ENCODE data around the gene PGM2. TPM values are rescaled to one million over a fixed set of nuclear protein-coding genes. Genes with fewer than 3 reads are reported as not detected.
"Not testable (repeated sequence)": the region's sequence is repeated elsewhere in the genome, so short reads cannot be mapped to it uniquely, and the experiment has no call there.

The PGM2 gene
- polyA plus RNA-seq (ENCODE audit: insufficient read length in 4 of 4): 10 to 100 TPM; 35.6 to 39.8 (median 37.7) TPM

- peak in 3 of 4 donors; percentile 78 to 81 (median 81) for DNase-seq (ENCODE audit: low read depth in 4 of 4, low spot score in 2 of 4)
Measured at GRCh38 chr4:37826295-37827029, at the start of gene PGM2. Gene PGM2, plus strand, starts transcription at chr4:37826686. Its CDS starts 47 bp downstream, at chr4:37826733.

GRCh38 chr4:37779896-37780295 is 46.6 kb upstream of the PGM2 start:
- no peak for DNase-seq (ENCODE audit: low read depth in 4 of 4, low spot score in 2 of 4)

- no peak for DNase-seq (ENCODE audit: low read depth in 4 of 4, low spot score in 2 of 4)
Measured at GRCh38 chr4:37780444-37781130, 45.9 kb upstream of the PGM2 start.

DNA sequence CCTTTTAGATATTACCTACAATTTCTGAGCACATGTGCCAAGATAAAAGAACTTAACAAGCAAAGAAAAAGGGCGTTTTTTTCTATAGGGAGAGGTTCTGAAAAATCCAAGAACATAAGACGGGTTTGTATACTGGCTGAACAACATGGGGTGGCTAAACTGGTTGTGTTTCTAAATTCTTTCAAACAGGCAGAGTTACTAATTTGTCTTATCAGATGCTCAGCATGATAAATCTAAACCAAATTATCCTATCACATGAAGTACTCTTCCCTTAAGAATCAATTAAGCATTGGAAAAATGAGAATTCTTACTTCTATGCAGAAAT is 45.4 kb upstream of the PGM2 start:
- no peak for DNase-seq (ENCODE audit: low read depth in 4 of 4, low spot score in 2 of 4)

DNA sequence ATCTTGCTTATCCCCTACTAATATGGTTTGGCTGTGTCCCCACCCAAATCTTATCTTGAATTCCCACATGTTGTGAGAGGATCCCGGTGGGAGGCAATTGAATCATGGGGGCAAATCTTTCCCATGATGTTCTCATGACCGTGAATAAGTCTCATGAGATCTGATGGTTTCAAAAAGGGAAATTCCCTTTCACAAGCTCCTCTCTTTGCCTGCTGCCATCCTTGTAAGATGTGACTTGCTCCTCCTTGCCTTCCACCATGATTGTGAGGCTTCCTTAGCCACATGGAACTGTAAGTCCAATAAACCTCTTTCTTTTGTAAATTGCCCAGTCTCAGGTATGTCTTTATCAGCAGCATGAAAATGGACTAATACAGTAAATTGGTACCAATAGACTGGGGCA is 40.2 kb upstream of the PGM2 start:
- not testable (repeated sequence) for DNase-seq (ENCODE audit: low read depth in 4 of 4, low spot score in 2 of 4)

DNA sequence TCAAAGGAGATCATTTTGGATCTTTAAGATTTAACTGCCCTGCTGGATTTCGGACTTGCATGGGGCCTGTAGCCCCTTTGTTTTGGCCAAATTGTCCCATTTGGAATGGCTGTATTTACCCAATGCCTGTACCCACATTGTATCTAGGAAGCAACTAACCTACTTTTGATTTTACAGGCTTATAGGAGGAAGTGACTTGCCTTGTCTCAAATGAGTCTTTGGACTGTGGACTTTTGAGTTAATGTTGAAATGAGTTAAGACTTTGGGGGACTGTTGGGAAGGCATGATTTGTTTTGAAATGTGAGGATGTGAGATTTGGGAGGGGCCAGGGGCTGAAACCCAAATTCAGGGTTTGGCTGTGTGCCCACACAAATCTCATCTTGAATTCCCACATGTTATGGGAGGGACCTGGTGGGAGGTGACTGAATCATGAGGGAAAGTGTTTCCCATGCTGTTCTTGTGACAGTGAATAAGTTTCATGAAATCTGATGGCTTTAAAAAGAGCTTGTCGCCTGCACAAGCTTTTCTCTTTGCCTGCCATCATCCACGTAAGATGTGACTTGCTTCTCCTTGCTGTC is 38.5 kb upstream of the PGM2 start:
- DNase-seq (ENCODE audit: low read depth in 4 of 4, low spot score in 2 of 4): not testable (repeated sequence)

DNA sequence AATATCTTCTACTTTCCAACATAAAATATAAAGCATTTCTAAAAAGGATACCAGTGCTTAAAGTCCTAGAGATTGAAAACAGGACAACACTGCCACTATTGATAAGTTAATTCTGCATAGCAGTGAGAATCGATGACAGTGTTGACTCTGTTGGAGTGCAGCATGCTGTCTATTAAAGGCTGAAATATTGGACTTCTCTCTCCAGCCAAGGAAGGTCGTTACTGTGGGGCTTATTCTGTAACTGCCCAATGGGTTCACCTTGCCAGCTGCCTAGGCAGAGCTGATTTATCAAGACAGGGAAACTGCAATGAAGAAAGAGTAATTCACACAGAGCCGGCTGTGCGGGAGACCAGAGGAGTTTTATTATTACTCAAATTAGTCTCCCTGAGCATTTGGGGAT is 37.7 kb upstream of the PGM2 start:
- no peak for DNase-seq (ENCODE audit: low read depth in 4 of 4, low spot score in 2 of 4)

DNA sequence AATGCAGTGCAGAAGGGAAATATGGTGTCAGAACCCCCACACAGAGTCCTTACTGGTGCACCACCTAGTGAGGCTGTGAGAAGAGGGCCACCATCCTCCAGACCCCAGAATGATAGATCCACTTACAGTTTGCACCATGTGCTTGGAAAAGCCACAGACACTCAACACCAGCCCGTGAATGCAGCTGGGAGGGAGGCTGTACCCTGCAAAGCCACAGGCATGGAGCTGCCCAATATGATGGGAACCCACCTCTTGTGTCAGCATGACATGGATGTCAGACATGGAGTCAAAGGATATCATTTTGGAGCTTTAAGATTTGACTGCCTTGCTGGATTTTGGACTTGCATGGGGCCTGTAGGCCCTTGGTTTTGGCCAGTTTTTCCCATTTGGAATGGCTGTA is 34.2 kb upstream of the PGM2 start:
- no peak for DNase-seq (ENCODE audit: low read depth in 4 of 4, low spot score in 2 of 4)

DNA sequence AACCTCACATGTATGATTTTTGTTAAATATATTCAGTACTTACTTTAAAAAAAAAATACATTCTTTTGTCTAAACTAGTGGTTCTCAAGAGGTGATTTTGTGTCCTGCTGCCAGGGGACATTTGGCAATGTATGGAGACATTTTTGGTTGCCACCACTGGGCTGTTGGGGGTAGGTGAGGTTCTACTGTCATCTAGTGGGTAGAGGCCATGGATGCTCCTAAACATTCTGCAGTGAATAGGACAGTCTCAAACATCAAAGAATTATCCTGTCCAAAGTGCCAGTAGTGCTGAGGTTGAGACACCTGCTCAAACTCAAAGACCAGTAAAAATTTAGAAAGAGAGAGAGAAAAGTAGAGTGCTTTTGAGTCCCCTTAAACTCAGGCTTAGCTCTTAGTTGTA is 32.9 kb upstream of the PGM2 start:
- no peak for DNase-seq (ENCODE audit: low read depth in 4 of 4, low spot score in 2 of 4)

GRCh38 chr4:37794056-37794455 is 32.4 kb upstream of the PGM2 start:
- no peak for DNase-seq (ENCODE audit: low read depth in 4 of 4, low spot score in 2 of 4)

DNA sequence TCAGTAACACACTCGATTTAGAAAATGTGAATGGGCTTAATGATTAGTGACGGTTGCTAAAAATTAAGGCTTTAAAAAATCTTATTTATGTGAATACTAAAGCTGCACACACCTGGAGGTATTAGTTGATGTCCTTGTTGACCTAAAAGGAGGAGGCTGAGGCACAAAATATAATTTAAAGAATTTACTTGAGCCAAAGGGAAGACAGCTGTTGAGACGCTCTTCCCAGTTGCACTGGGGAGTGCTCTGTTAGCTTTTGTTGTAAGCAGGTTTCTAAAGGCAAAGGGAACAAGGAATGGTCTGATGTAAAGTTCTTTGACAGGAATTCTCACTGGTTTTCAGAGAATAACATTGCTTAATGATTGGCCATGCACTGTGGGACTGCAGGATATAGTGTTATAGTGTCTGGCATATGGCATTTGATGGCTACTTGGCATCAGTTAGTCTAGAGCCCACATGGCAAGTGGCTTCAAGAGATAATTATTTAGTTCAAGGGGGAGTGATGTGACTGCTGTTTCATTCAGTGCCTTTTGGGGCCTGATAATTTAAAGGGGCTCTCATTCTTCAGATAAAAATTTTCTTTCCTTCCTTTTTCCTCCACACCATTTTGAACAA is 30.8 kb upstream of the PGM2 start:
- no peak for DNase-seq (ENCODE audit: low read depth in 4 of 4, low spot score in 2 of 4)

DNA sequence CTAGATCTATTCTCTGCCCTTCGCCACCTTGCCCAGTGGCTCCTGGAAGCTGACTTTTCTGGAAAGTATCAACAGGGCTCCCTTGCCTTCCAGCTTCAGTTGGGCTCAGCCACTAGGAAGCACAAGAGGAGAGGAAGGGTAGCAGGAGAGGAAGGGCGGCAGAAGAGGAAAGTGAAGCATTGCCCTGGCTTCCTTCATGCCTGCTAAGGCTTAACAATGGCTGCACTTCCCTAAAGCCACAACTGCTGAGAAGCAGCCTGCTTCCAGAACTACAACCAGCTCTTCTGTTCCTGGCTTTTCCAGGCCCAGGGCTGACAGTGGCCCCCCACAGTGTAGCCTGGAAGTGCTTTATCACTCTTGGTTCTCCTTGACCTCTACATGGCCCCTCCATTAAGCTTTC is 29.1 kb upstream of the PGM2 start:
- no peak for DNase-seq (ENCODE audit: low read depth in 4 of 4, low spot score in 2 of 4)

DNA sequence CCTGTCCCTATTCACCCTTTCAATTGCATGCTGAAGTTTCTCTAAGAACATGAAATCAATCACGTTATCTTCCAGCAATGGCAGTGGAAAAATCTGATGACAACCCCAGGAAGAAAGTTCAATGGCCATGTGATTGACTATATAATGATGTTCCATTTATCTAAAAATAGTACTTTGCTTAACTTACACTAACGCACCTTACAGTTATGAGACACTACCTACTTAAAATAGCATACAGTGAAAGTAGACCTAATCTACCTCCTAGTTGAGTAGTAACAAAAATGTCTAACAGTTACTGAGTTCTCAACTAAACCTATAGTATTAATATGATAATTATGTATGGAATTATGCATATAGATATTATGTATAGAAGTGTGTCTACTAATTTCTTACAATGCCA is 28.6 kb upstream of the PGM2 start:
- no peak for DNase-seq (ENCODE audit: low read depth in 4 of 4, low spot score in 2 of 4)

GRCh38 chr4:37798616-37799015 is 27.9 kb upstream of the PGM2 start:
- DNase-seq (ENCODE audit: low read depth in 4 of 4, low spot score in 2 of 4): no peak

DNA sequence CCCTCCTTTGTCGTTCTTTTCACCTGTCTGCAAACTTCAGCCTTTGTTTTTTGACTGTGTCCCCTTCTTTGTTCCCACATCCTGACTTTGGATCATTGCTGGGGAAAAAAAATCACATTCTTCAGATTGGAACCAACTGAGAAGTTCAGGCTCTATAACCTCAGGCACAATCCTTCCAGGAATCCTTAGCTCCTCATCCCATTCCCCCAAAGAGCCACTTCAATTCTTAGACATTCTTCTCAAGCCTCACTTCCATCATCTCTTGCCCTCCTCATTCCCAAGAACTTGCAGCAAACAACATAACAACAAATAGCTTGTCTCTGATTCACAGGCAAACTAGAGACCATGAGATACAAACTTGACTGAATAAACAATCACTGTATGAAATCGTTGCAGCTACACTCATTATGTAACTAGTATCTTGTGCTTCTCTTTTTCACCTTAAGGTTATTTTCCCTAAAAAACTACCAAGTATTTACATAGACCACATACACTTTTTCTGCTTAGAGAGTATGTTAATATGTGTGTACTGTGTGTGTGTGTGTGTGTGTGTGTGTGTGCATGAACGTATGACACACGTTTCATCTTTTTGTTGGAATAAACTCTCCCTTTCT is 26.4 kb upstream of the PGM2 start:
- DNase-seq (ENCODE audit: low read depth in 4 of 4, low spot score in 2 of 4): no peak

DNA sequence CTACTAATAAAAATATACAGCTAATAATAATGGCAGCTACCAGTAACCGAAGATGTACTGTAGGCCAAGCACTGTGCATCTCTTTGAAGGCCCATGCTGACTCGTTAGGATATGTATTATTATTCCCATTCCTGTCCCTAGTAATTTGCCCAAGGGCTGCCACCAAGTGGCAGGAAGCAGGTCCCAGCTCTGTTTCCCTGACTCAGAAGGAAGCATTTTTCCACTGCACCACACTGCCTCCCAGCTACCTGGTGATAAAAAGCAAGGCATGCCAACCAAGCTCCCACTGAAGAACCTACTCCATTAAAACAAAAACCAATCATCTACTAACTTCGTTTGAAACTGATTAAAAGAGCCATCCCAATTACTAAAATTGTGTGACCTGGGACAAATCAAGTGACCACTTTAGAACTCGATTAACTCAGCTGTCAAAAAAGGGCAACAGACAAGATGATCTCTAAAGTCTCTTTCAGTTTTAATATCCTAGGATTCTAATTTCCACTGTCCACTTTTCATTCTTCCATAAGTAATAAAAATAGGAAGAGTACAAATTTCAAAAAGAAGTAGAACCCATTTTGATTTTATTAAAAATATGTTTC is 24.3 kb upstream of the PGM2 start:
- DNase-seq (ENCODE audit: low read depth in 4 of 4, low spot score in 2 of 4): peak in 3 of 4 donors; percentile 48 to 73 (median 52)

GRCh38 chr4:37803348-37803973 is 23.0 kb upstream of the PGM2 start:
- peak in 2 of 4 donors; percentile 31 to 41 for DNase-seq (ENCODE audit: low read depth in 4 of 4, low spot score in 2 of 4)

GRCh38 chr4:37805091-37805490 is 21.4 kb upstream of the PGM2 start:
- DNase-seq (ENCODE audit: low read depth in 4 of 4, low spot score in 2 of 4): no peak

DNA sequence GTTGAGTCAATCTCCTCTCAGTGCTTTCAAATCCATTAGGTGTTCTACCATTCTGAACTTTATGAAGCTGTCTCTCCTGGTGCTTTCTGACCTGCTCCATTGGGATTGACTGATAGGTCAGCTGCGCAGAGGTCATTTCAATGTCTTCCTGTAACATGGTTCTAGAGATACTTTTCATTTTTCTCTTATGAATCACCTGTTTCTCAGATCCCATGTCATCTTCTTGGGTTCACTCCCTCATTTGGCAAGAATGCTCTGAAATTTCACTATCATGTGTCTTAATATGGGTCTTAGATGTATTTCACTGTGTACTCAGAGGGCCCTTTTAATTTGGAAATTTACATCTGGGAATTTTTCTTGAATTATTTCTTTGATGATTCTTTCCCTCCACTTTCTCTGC is 13.8 kb upstream of the PGM2 start:
- DNase-seq (ENCODE audit: low read depth in 4 of 4, low spot score in 2 of 4): no peak

DNA sequence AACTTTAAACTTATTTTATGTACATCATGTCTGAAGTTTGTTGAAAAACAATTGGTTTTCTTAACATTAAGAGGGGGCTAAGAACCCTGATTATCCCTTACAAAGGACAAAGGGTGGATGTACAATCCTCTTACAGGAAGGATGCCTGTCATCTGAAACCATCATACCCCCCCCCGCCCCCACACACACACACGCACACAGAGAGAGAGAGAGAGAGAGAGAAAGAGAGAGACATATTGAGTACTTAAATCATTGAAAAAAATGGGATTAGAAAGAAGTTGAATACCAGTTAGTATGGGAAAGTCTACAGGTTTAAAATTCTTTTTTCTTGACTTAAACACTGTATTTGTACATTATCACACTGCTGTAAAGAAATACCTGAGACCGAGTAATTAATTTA is 10.9 kb upstream of the PGM2 start:
- no peak for DNase-seq (ENCODE audit: low read depth in 4 of 4, low spot score in 2 of 4)

Measured in left renal cortex interstitium (tissue), 4 donors.